Measurements from ENCODE around the gene UBASH3B. TPM values are rescaled to one million over a fixed set of nuclear protein-coding genes. Genes with fewer than 3 reads are reported as not detected.

The UBASH3B gene
- total RNA-seq, 1 donor from 2014 or later = 64.6 TPM

DNA sequence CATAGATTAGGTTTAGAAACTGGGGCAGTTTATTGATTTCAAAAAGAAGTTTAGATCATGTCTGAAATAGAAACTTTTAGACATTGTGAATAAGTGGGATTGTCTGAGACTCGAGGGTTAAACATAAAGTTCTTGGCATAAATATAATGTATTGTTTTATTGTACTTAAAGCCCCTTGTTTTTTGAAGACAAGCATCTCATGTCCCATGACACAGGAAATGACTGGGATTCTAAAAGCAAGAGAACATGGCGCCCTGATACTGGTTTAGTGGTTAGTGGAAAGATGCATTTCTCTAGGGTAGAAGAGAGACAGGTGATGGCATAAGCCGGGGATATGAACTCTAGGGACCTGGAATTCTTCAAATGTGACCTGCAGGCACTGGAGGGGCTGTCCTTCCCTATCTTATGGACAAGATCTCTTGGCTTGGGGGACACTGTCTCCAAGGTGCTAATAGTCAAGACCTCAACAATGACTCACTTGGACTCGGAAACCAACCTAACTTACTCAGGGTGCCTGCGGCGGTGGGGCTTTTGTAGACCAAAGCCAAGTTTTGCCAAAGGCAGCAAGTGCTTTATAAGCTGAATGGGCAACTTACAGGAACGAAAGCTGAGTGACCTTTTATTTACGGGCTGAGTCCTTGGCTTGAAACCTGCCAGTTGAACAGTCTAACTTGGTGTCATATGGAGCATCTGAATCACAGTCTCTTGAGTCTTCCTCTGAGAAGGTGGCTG lies 48.2 kb downstream of the UBASH3B start:
- no peak for DNase-seq (ENCODE audit: low read depth)
- TF ChIP-seq, protein P1, sequence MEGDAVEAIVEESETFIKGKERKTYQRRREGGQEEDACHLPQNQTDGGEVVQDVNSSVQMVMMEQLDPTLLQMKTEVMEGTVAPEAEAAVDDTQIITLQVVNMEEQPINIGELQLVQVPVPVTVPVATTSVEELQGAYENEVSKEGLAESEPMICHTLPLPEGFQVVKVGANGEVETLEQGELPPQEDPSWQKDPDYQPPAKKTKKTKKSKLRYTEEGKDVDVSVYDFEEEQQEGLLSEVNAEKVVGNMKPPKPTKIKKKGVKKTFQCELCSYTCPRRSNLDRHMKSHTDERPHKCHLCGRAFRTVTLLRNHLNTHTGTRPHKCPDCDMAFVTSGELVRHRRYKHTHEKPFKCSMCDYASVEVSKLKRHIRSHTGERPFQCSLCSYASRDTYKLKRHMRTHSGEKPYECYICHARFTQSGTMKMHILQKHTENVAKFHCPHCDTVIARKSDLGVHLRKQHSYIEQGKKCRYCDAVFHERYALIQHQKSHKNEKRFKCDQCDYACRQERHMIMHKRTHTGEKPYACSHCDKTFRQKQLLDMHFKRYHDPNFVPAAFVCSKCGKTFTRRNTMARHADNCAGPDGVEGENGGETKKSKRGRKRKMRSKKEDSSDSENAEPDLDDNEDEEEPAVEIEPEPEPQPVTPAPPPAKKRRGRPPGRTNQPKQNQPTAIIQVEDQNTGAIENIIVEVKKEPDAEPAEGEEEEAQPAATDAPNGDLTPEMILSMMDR (conservative IDR thresholded peaks at IDR 0.05; ENCODE audit: low read depth, low read length) = no peak
- no peak overlapping the region for H3K4me3 ChIP-seq (ENCODE audit: low read depth, low read length)

DNA sequence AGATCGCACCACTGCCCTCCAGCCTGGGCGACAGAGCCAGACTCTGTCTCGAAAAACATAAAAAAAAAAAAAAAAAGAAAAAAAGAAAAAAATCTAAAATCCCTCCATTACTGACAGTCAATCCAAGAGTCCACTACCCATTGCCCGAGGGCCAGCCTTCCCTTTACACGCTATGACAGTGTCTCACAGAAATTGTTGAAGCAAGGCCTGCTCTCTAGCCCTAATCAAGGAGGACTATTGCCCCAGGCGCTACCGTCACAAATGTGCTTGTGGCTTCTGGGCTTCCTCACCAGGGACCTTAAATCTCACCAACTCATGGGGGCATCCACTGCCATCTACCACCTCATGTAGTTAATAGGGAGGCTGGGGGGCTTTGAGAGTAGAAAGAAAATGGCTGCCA lies 49.9 kb downstream of the UBASH3B start:
- H3K4me3 ChIP-seq (ENCODE audit: low read depth, low read length) = no peak overlapping the region
- TF ChIP-seq, protein P1 (conservative IDR thresholded peaks at IDR 0.05; ENCODE audit: low read depth, low read length) = no peak

DNA sequence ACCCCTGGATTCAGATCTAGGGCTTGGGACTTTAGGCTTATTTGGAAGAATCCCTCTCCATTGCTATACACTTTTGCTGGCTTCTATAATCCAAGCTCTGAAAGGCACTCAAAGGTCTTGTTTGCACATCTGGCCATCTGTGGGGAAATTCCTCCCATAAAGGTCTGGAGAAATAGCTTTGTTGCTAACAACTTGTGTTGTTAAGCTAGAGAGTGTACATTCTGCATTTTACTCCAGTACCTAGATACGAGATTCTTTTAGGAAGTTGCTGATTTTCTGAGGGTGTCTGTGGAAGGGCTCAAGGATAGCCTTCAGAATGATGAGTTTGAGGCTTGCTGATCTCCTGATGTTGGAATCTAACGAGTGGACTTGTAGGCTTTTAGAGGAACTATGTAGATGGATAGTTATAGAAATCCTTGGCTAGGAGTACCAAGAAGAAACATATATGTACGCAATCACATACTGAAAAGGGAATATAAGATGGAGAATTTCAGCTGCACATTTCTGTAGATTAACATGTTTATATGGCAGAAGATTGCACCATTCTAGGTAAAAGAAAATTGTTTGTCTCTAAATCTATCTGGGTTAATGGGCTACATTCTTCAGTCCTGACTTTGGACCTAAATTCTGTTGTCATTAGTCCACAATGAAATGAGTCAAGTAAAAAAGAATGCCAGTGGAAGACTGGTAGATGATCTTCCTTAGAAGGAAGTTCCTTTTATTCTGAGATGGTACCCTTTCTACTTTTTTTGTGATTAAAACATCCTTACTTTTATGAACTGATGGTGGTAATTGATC lies 51.0 kb downstream of the UBASH3B start:
- peak; percentile 64 for DNase-seq (ENCODE audit: low read depth)
- TF ChIP-seq, protein P1 (conservative IDR thresholded peaks at IDR 0.05; ENCODE audit: low read depth, low read length) = no peak

More for the DNA sequence above, 49.9 kb downstream of the UBASH3B start:
- DNase-seq (ENCODE audit: low read depth) = no peak

DNA sequence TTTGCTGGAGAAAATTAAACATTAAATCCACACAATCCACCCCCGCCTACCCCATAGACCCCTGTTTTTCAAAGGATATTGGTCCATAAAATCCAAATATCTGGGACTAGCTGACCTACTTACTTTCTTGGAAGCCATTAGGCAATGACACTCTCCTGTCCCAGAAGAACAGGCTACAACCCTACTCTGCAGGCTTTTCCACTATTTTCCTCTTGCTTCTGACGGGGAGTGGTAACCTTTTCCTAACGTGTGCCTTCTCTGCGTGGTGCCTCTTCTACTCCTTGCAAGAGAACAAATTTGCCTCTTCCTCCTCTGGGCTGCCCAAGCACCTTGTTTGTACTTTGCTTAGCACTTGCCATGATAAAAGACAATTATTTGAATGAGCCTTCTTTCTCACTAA lies 51.6 kb downstream of the UBASH3B start:
- TF ChIP-seq, protein P1 (conservative IDR thresholded peaks at IDR 0.05; ENCODE audit: low read depth, low read length) = no peak
- H3K4me3 ChIP-seq (ENCODE audit: low read depth, low read length) = no peak overlapping the region
- DNase-seq (ENCODE audit: low read depth) = no peak

More for the DNA sequence above, 51.0 kb downstream of the UBASH3B start:
- no peak overlapping the region for H3K4me3 ChIP-seq (ENCODE audit: low read depth, low read length)

DNA sequence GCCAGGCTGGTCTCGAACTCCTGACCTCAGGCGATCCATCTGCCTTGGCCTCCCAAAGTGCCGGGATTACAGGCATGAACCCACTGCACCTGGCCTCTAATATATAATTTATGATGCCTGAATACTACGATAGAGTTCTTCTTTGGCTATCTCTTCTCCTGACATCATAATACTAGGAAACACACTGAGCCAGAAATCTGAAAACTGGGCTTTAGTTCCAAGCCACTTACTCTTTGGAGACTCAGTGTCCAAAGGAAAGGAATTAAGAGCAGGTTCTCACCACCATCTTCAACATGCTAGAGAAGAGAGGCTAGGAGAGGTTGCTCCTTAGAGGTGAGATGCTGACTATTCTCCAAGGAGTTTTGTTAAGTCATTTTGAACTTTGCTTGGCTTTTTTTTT lies 52.4 kb downstream of the UBASH3B start:
- H3K4me3 ChIP-seq (ENCODE audit: low read depth, low read length) = no peak overlapping the region
- no peak for DNase-seq (ENCODE audit: low read depth)
- TF ChIP-seq, protein P1 (conservative IDR thresholded peaks at IDR 0.05; ENCODE audit: low read depth, low read length) = no peak

DNA sequence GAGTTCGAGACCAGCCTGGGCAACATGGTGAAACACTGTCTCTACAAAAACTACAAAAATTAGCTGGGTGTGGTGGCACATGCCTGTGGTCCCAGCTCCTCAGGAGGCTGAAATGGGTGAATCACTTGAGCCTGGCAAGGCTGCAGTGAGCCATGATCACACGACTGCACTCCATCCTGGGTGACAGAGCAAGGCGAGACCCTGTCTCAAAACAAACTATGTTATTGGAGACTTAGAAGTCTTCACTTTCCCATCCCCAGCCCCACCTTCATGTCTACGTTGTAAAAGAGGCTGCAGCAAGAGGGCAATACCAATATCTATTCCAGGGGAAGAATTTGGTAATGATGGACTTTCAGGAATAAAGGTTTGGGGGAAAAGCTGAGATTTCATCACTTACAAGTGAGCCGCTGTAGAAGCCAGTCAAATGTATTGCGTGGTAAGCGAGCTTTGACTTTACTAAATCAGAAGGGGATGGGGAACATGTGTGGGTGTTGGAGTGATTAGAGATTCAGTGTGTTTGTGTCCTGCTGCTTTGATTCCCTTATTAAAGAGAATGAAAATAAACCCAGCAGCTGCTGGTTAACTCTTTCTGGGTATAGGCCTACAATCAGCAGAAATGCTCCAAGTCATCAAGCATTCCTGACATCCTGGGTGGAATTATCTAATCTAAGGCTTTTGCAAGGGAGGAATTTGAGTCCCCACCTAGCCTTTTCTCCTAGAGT lies 53.7 kb downstream of the UBASH3B start:
- peak; percentile 55 for DNase-seq (ENCODE audit: low read depth)
- TF ChIP-seq, protein P1 (conservative IDR thresholded peaks at IDR 0.05; ENCODE audit: low read depth, low read length) = no peak
- no peak overlapping the region for H3K4me3 ChIP-seq (ENCODE audit: low read depth, low read length)

Data from epithelial cell of proximal tubule (primary cell).